Measurements from ENCODE around the gene ZNF609. TPM values are rescaled to one million over a fixed set of nuclear protein-coding genes. Genes with fewer than 3 reads are reported as not detected.

Gene ZNF609
- polyA plus RNA-seq, 1 donor from 2014 or later = 11.8 TPM

GRCh38 chr15:64522226-64522823 is 61.9 kb downstream of the ZNF609 start:
- no peaks in the 10 kb centered on the region for H3K9me2 ChIP-seq (ENCODE audit: insufficient read depth, low read length)
- H3K79me2 ChIP-seq (replicated peaks; ENCODE audit: insufficient read depth, low read length) = peaks cover 69% of the 10 kb centered on the region
- peak overlapping the region; percentile 31 for H3K4me2 ChIP-seq (ENCODE audit: low read length)
- no peaks in the 10 kb centered on the region for H3K36me3 ChIP-seq (ENCODE audit: insufficient read depth, low read length)
- H3F3A ChIP-seq (ENCODE audit: insufficient read depth, low read length, poor library complexity, severe bottlenecking) = peaks cover 3% of the 10 kb centered on the region
- no peaks in the 10 kb centered on the region for H3K9me3 ChIP-seq (ENCODE audit: low read length)
- H4K20me1 ChIP-seq (ENCODE audit: insufficient read depth) = no peaks in the 10 kb centered on the region
- H3K27ac ChIP-seq (ENCODE audit: low read length) = peak overlapping the region; percentile 74
- H2AFZ ChIP-seq (ENCODE audit: low read depth, low read length) = no peak overlapping the region
- TF ChIP-seq TAF1 (IDR thresholded peaks at IDR 0.05; ENCODE audit: low read depth) = no peak
- no peak for TF ChIP-seq MXI1 (conservative IDR thresholded peaks at IDR 0.05; ENCODE audit: poor library complexity, severe bottlenecking)
- TF ChIP-seq EP300 (conservative IDR thresholded peaks at IDR 0.05; ENCODE audit: poor library complexity, severe bottlenecking) = no peak
- H3K4me3 ChIP-seq (ENCODE audit: low read length) = peak overlapping the region; percentile 39
- H3K9ac ChIP-seq (ENCODE audit: low read length) = peak overlapping the region; percentile 17
- H3K27me3 ChIP-seq (ENCODE audit: insufficient read depth, low read depth, low read length) = no peaks in the 10 kb centered on the region

- H3K4me2 ChIP-seq (ENCODE audit: low read length) = peak overlapping the region; percentile 31
- peak overlapping the region; percentile 74 for H3K27ac ChIP-seq (ENCODE audit: low read length)
- H3K27me3 ChIP-seq (ENCODE audit: insufficient read depth, low read depth, low read length) = no peaks in the 10 kb centered on the region
- H3K9ac ChIP-seq (ENCODE audit: low read length) = peak overlapping the region; percentile 17
- no peaks in the 10 kb centered on the region for H3K9me3 ChIP-seq (ENCODE audit: low read length)
- no peak for TF ChIP-seq RAD21 (conservative IDR thresholded peaks at IDR 0.05)
- TF ChIP-seq POLR2AphosphoS5 (IDR thresholded peaks at IDR 0.05) = no peak
- peak; percentile 94 for TF ChIP-seq REST (IDR thresholded peaks at IDR 0.05; ENCODE audit: borderline replicate concordance)
- peak; percentile 19 for TF ChIP-seq EP300 (conservative IDR thresholded peaks at IDR 0.05; ENCODE audit: poor library complexity, severe bottlenecking)
- TF ChIP-seq SMC3 (conservative IDR thresholded peaks at IDR 0.05; ENCODE audit: poor library complexity) = no peak
- peaks cover 68% of the 10 kb centered on the region for H3K79me2 ChIP-seq (replicated peaks; ENCODE audit: insufficient read depth, low read length)
- H3K36me3 ChIP-seq (ENCODE audit: insufficient read depth, low read length) = no peaks in the 10 kb centered on the region
- no peak overlapping the region for H2AFZ ChIP-seq (ENCODE audit: low read depth, low read length)
- H4K20me1 ChIP-seq (ENCODE audit: insufficient read depth) = no peaks in the 10 kb centered on the region
- H3K4me3 ChIP-seq (ENCODE audit: low read length) = peak overlapping the region; percentile 39
- H3K9me2 ChIP-seq (ENCODE audit: insufficient read depth, low read length) = no peaks in the 10 kb centered on the region
- peaks cover 3% of the 10 kb centered on the region for H3F3A ChIP-seq (ENCODE audit: insufficient read depth, low read length, poor library complexity, severe bottlenecking)
Measured at GRCh38 chr15:64523240-64523639, 62.9 kb downstream of the ZNF609 start.

- Histone ChIP-seq H3K27me3 (ENCODE audit: insufficient read depth, low read depth, low read length) (no peaks in the 10 kb centered on the region), H3K9me2 (ENCODE audit: insufficient read depth, low read length) (no peaks in the 10 kb centered on the region), H3K36me3 (ENCODE audit: insufficient read depth, low read length) (no peaks in the 10 kb centered on the region), H3K27ac (ENCODE audit: low read length) (peak overlapping the region; percentile 8), H2AFZ (ENCODE audit: low read depth, low read length) (no peak overlapping the region), H3K9me3 (ENCODE audit: low read length) (no peaks in the 10 kb centered on the region), H4K20me1 (ENCODE audit: insufficient read depth) (no peaks in the 10 kb centered on the region), H3F3A (ENCODE audit: insufficient read depth, low read length, poor library complexity, severe bottlenecking) (peaks cover 3% of the 10 kb centered on the region), H3K4me3 (ENCODE audit: low read length) (no peak overlapping the region), H3K9ac (ENCODE audit: low read length) (no peak overlapping the region), H3K79me2 (replicated peaks; ENCODE audit: insufficient read depth, low read length) (peaks cover 69% of the 10 kb centered on the region), H3K4me2 (ENCODE audit: low read length) (no peak overlapping the region)
- no peak for TF ChIP-seq RAD21 (conservative IDR thresholded peaks at IDR 0.05)
Measured at GRCh38 chr15:64524778-64525177, 64.4 kb downstream of the ZNF609 start.

Data from neural cell (in vitro differentiated cells).